GM12878 (cell line): ENCODE data around the gene PSAT1. TPM values are rescaled to one million over a fixed set of nuclear protein-coding genes. Genes with fewer than 3 reads are reported as not detected.

Experiments
- ATAC-seq: fragments of 200-7000 bp; cut with Tn5 transposase; 3 replicates; pipeline ENCODE4 v1.9.1; 2020; ENCODE audit warnings: mild to moderate bottlenecking, moderate library complexity
- BruUV-seq: library from RNA; stranded (reverse); fragments of 400-500 nt; replicated peaks from 2 replicates; lab custom pipeline; 2021; lab: Mats Ljungman, UMichigan
- CTCF ChIA-PET: fragments of 300-600 bp; sonication (Branson Sonifier 250); formaldehyde crosslinking; extraction: SDS; loops from one replicate; lab custom pipeline; 2021; ENCODE audit warnings: inconsistent platforms; lab: Yijun Ruan, JAX
- POLR2A ChIA-PET: fragments of 350-600 bp; formaldehyde crosslinking; extraction: SDS; loops from one replicate; lab custom pipeline; 2021; ENCODE audit warnings: inconsistent platforms; lab: Charles Lee
- RAD21 ChIA-PET: fragments of 300-600 bp; sonication (Branson Sonifier 250); formaldehyde crosslinking; loops from one replicate; lab custom pipeline; 2023; ENCODE audit warnings: antibody characterized with exemption; ENCODE audit not compliant: unreplicated experiment; lab: Charles Lee
- SMC1A ChIA-PET: fragments of 300-600 bp; sonication (Branson Sonifier 250); formaldehyde crosslinking; loops from one replicate; lab custom pipeline; 2023; ENCODE audit not compliant: unreplicated experiment, uncharacterized antibody; lab: Charles Lee
- DNase-seq: peaks from one replicate; pipeline ENCODE4 v3.0.0-alpha.2; 2011; ENCODE audit warnings: low read depth, low spot score
- FAIRE-seq: peaks from 3 replicates; lab custom pipeline; 2011; peaks lifted over from hg19 to GRCh38; lab: Jason Lieb, UNC
- H2AFZ ChIP-seq: 2 replicates; pipeline ENCODE4 v1.6.0; 2011; ENCODE audit warnings: low read depth, low read length, control low read depth; ENCODE audit not compliant: control insufficient read depth
- H3K27ac ChIP-seq: 2 replicates; pipeline ENCODE4 v1.5.1; 2011; ENCODE audit warnings: control low read depth; ENCODE audit not compliant: control insufficient read depth, insufficient read depth
- H3K27me3 ChIP-seq, 2 experiments: replicated peaks in 1 of 2; 2 replicates each; pipeline versions ENCODE4 v1.6.0 to v1.6.1; 2011; ENCODE audit warnings: low read length in 1 of 2; ENCODE audit not compliant: control insufficient read depth in 2 of 2, insufficient read depth in 2 of 2
- H3K36me3 ChIP-seq, 2 experiments: 2 replicates each; pipeline ENCODE4 v1.5.1; 2011; ENCODE audit warnings: low read length in 1 of 2; ENCODE audit not compliant: control insufficient read depth in 2 of 2, insufficient read depth in 2 of 2
- H3K4me1 ChIP-seq: 2 replicates; pipeline ENCODE4 v1.6.1; 2011; ENCODE audit warnings: mild to moderate bottlenecking, low read length, moderate library complexity, mixed read lengths; ENCODE audit not compliant: control insufficient read depth, insufficient read depth
- H3K4me2 ChIP-seq: 2 replicates; pipeline ENCODE4 v1.6.0; 2011; ENCODE audit warnings: control low read depth; ENCODE audit not compliant: control insufficient read depth, insufficient read depth
- H3K4me3 ChIP-seq: fragments of 200-600 bp; sonication (generic); 2 replicates; pipeline ENCODE4 v1.5.1; 2016
- H3K79me2 ChIP-seq: 2 replicates; pipeline ENCODE4 v1.6.0; 2011; ENCODE audit warnings: low read length; ENCODE audit not compliant: control insufficient read depth, insufficient read depth
- H3K9ac ChIP-seq: 2 replicates; pipeline ENCODE4 v1.8.0; 2011; ENCODE audit warnings: low read length, control low read depth, mixed read lengths; ENCODE audit not compliant: control insufficient read depth, insufficient read depth
- H3K9me3 ChIP-seq: replicated peaks from 3 replicates; pipeline ENCODE4 v1.5.1; 2011; ENCODE audit warnings: mild to moderate bottlenecking, low read length; ENCODE audit not compliant: control insufficient read depth, insufficient read depth
- H4K20me1 ChIP-seq: 2 replicates; pipeline ENCODE4 v1.6.0; 2011; ENCODE audit not compliant: control insufficient read depth, insufficient read depth
- BCL11A ChIP-seq: IDR thresholded peaks from 2 replicates; pipeline ENCODE4 v1.6.1; 2011; ENCODE audit warnings: low read depth, low read length
- BMI1 ChIP-seq: fragments of 450-650 bp; IDR thresholded peaks from 2 replicates; pipeline ENCODE4 v1.6.1; 2016; ENCODE audit warnings: mild to moderate bottlenecking, moderate library complexity, borderline replicate concordance
- CBFB ChIP-seq: IDR thresholded peaks from 2 replicates; pipeline ENCODE4 v1.6.1; 2016; ENCODE audit warnings: antibody characterized with exemption, low read depth
- E4F1 ChIP-seq: fragments of 450-650 bp; IDR thresholded peaks from 2 replicates; pipeline ENCODE4 v1.6.1; 2018; ENCODE audit warnings: borderline replicate concordance, mild to moderate bottlenecking; ENCODE audit not compliant: partially characterized antibody
- EED ChIP-seq: sonication (generic); IDR thresholded peaks from 2 replicates; pipeline ENCODE4 v1.6.1; 2016; ENCODE audit warnings: antibody characterized with exemption, low read depth
- EZH2 ChIP-seq: IDR thresholded peaks from 2 replicates; pipeline ENCODE4 v1.6.1; 2012; ENCODE audit warnings: low read depth, mild to moderate bottlenecking, control low read depth, inconsistent platforms, low read length, borderline replicate concordance; ENCODE audit not compliant: control insufficient read depth
- GABPA ChIP-seq: IDR thresholded peaks from 2 replicates; pipeline ENCODE4 v1.6.1; 2014; ENCODE audit warnings: antibody characterized with exemption, low read depth, mild to moderate bottlenecking, inconsistent platforms
- NFYB ChIP-seq: IDR thresholded peaks from 2 replicates; pipeline ENCODE4 v1.6.1; 2011; ENCODE audit warnings: low read depth, mild to moderate bottlenecking, low read length, improper control_type of control experiment, moderate library complexity; ENCODE audit not compliant: insufficient read depth
- NR2F1 ChIP-seq: fragments of 450-650 bp; conservative IDR thresholded peaks from 2 replicates; pipeline ENCODE4 v1.6.1; 2017; ENCODE audit warnings: mild to moderate bottlenecking
- PAX5 ChIP-seq: IDR thresholded peaks from 2 replicates; pipeline ENCODE4 v1.6.1; 2011; ENCODE audit warnings: low read depth, low read length, borderline replicate concordance
- TAF1 ChIP-seq: IDR thresholded peaks from 2 replicates; pipeline ENCODE4 v1.6.1; 2011; ENCODE audit warnings: mild to moderate bottlenecking, low read depth, low read length, borderline replicate concordance
- WRNIP1 ChIP-seq: IDR thresholded peaks from 2 replicates; pipeline ENCODE4 v1.6.1; 2011; ENCODE audit warnings: low read depth, low read length, improper control_type of control experiment, borderline replicate concordance
- ZNF592 ChIP-seq: fragments of 450-650 bp; IDR thresholded peaks from 2 replicates; pipeline ENCODE4 v1.6.1; 2017; ENCODE audit warnings: mild to moderate bottlenecking, moderate library complexity
- WGBS: methylation state at CpG from one replicate; pipeline ENCODE4 v1.1.6; 2016; ENCODE audit warnings: low lambda C conversion rate; ENCODE audit not compliant: insufficient replicate concordance, insufficient coverage; ENCODE audit errors: missing lambda C conversion rate; 5-methylcytosine and 5-hydroxymethylcytosine counted together
- in situ Hi-C: fragments of 300-500 bp; cut with MboI; formaldehyde crosslinking; loops from 9 replicates; pipeline ENCODE4 v1.14.3; 2018; ENCODE audit warnings: mixed read lengths
- intact Hi-C: fragments of 100-400 bp; cut with micrococcal nuclease; formaldehyde crosslinking; loops from one replicate; pipeline ENCODE4 v1.14.2; 2022; ENCODE audit not compliant: unreplicated experiment
- polyA plus RNA-seq, 11 experiments: library from polyadenylated mRNA; depleted of rRNA in 4 of 11; unstranded in 6 of 11; stranded (reverse) in 5 of 11; fragments of >200 nt; fragmentation: Nextera tagmentation in 4 of 11; fragmentation: Illumina TruSeq in 1 of 11; extraction: Ambion mirVana in 4 of 11; extraction: Trizol in 1 of 11; gene quantifications; 1 replicate in 1 of 11; 2 replicates in 10 of 11; pipeline versions ENCODE4 v1.2.1 to v1.2.3, GENCODE V29; 2011 to 2016; ENCODE audit warnings: inconsistent platforms in 2 of 11, missing spikeins in 2 of 11, low read depth in 1 of 11
- total RNA-seq, 4 experiments: library from RNA; depleted of rRNA in 3 of 4; stranded (reverse); fragments of >200 nt in 3 of 4; fragmentation: Illumina TruSeq in 1 of 4; extraction: Trizol in 1 of 4; gene quantifications; 2 replicates each; pipeline versions ENCODE4 v1.2.1 to v1.2.3, GENCODE V29; 2013 to 2021
- TF ChIP-seq, protein P1 (sequence below): fragments of 450-650 bp; IDR thresholded peaks from 2 replicates; pipeline ENCODE4 v1.6.1; 2017; ENCODE audit warnings: mild to moderate bottlenecking
- TF ChIP-seq, protein P2 (sequence below): fragments of 450-650 bp; IDR thresholded peaks from 2 replicates; pipeline ENCODE4 v1.6.1; 2014; ENCODE audit warnings: mild to moderate bottlenecking

PSAT1 gene
- total and polyA plus RNA-seq, 10 of the 15 experiments (the other 5 are each of a cell fraction or from before 2014, with no cell fraction given): 35.1 to 126 (median 51.9) TPM

GRCh38 chr9:78262655-78263054, 34.3 kb upstream of the PSAT1 start:
- ChIA-PET RAD21 (interaction anchor here (4.5 kb wide), 1 partner anchor 106 kb away, joined by 19 read pairs; no protein-coding TSS in a partner anchor), POLR2A (no interaction called here), SMC1A (interaction anchor here (2.4 kb wide), 1 partner anchor 107 kb away, joined by 26 read pairs; no protein-coding TSS in a partner anchor), CTCF (interaction anchor here (0.6 to 7.5 kb wide), 3 partner anchors 91 to 228 kb away, joined by 3 to 85 read pairs (median 3); no protein-coding TSS in a partner anchor)
- H2AFZ ChIP-seq: no peak overlapping the region
- no peaks in the 10 kb centered on the region for H3K4me1 ChIP-seq
- no peaks in the 10 kb centered on the region for H4K20me1 ChIP-seq
- in situ Hi-C loops (no loop called here), intact Hi-C loops (no loop called here)
- ATAC-seq (no peak), DNase-seq (no peak), FAIRE-seq (no peak)
- H3K4me2 ChIP-seq: no peak overlapping the region
- no TSS peak for BruUV-seq
- H3K27me3 ChIP-seq: no peaks in the 10 kb centered on the region
- H3K36me3 ChIP-seq: peaks cover 0 to 5% of the 10 kb centered on the region in 2 experiments; a peak in 2 of 4 replicates
- WGBS: 71% methylated on average over 2 of the region's 2 CpGs
- no peaks in the 10 kb centered on the region for H3K79me2 ChIP-seq
- no peak overlapping the region for H3K27ac ChIP-seq
- H3K9ac ChIP-seq: no peak overlapping the region
- H3K4me3 ChIP-seq: no peak overlapping the region
- H3K9me3 ChIP-seq: no peaks in the 10 kb centered on the region
- TF ChIP-seq NR2F1: no peak
- TF ChIP-seq, protein P1, sequence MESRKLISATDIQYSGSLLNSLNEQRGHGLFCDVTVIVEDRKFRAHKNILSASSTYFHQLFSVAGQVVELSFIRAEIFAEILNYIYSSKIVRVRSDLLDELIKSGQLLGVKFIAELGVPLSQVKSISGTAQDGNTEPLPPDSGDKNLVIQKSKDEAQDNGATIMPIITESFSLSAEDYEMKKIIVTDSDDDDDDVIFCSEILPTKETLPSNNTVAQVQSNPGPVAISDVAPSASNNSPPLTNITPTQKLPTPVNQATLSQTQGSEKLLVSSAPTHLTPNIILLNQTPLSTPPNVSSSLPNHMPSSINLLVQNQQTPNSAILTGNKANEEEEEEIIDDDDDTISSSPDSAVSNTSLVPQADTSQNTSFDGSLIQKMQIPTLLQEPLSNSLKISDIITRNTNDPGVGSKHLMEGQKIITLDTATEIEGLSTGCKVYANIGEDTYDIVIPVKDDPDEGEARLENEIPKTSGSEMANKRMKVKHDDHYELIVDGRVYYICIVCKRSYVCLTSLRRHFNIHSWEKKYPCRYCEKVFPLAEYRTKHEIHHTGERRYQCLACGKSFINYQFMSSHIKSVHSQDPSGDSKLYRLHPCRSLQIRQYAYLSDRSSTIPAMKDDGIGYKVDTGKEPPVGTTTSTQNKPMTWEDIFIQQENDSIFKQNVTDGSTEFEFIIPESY: no peak
- no peak for TF ChIP-seq NFYB
- no peak for TF ChIP-seq EED
- TF ChIP-seq CBFB: no peak
- no peak for TF ChIP-seq GABPA
- no peak for TF ChIP-seq ZNF592
- no peak for TF ChIP-seq EZH2
- TF ChIP-seq E4F1: no peak
- TF ChIP-seq, protein P2, sequence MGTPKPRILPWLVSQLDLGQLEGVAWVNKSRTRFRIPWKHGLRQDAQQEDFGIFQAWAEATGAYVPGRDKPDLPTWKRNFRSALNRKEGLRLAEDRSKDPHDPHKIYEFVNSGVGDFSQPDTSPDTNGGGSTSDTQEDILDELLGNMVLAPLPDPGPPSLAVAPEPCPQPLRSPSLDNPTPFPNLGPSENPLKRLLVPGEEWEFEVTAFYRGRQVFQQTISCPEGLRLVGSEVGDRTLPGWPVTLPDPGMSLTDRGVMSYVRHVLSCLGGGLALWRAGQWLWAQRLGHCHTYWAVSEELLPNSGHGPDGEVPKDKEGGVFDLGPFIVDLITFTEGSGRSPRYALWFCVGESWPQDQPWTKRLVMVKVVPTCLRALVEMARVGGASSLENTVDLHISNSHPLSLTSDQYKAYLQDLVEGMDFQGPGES: no peak
- no peak for TF ChIP-seq WRNIP1
- TF ChIP-seq TAF1: no peak
- no peak for TF ChIP-seq BCL11A
- TF ChIP-seq PAX5: no peak
- TF ChIP-seq BMI1: no peak
